HepG2 (cell line): ENCODE data around the gene ALPK3. TPM values are rescaled to one million over a fixed set of nuclear protein-coding genes. Genes with fewer than 3 reads are reported as not detected.
A peak's percentile ranks its signal among the peaks of the same experiment; 100 is the strongest.

Source experiments
- ELF4 ChIP-seq: sonication (generic); formaldehyde crosslinking; IDR thresholded peaks from 2 replicates; pipeline ENCODE4 v1.5.0; 2020; ENCODE audit warnings: missing genetic modification reagents, mild to moderate bottlenecking, moderate library complexity, borderline replicate concordance
- FOXA3 ChIP-seq: IDR thresholded peaks from 2 replicates; pipeline ENCODE4 v1.6.1; 2016; ENCODE audit warnings: missing genetic modification reagents, missing compliant biosample characterization
- FOXK1 ChIP-seq: sonication (generic); formaldehyde crosslinking; IDR thresholded peaks from 2 replicates; pipeline ENCODE4 v1.4.0; 2020; ENCODE audit warnings: low read depth, missing genetic modification reagents, borderline replicate concordance
- GFI1 ChIP-seq: sonication (generic); formaldehyde crosslinking; IDR thresholded peaks from 2 replicates; pipeline ENCODE4 v1.5.0; 2020; ENCODE audit warnings: missing genetic modification reagents, mild to moderate bottlenecking, borderline replicate concordance
- IRX3 ChIP-seq: sonication (generic); formaldehyde crosslinking; IDR thresholded peaks from 2 replicates; pipeline ENCODE4 v1.8.1; 2023; ENCODE audit warnings: mild to moderate bottlenecking, low read depth, missing genetic modification reagents, borderline replicate concordance
- LCORL ChIP-seq, 2 experiments: fragments of 450-650 bp in 1 of 2; sonication (generic) in 1 of 2; formaldehyde crosslinking in 1 of 2; IDR thresholded peaks; 2 replicates each; pipeline versions ENCODE4 v1.5.0 to v1.6.1; 2017 to 2020; ENCODE audit warnings: antibody characterized with exemption in 1 of 2, missing genetic modification reagents in 1 of 2
- MAZ ChIP-seq, 2 experiments: sonication (generic) in 1 of 2; formaldehyde crosslinking in 1 of 2; IDR thresholded peaks; 2 replicates each; pipeline versions ENCODE4 v1.5.0 to v1.6.1; 2012 to 2020; ENCODE audit warnings: low read depth in 2 of 2, mild to moderate bottlenecking in 2 of 2, borderline replicate concordance in 1 of 2, improper control_type of control experiment in 1 of 2, low read length in 1 of 2, missing genetic modification reagents in 1 of 2, moderate library complexity in 1 of 2
- MIXL1 ChIP-seq: IDR thresholded peaks from 2 replicates; pipeline ENCODE4 v1.6.1; 2016
- MYNN ChIP-seq: sonication (generic); formaldehyde crosslinking; IDR thresholded peaks from 2 replicates; pipeline ENCODE4 v1.4.0; 2020; ENCODE audit warnings: mild to moderate bottlenecking, low read depth, missing genetic modification reagents
- NR2F1 ChIP-seq, 2 experiments: fragments of 450-650 bp in 1 of 2; formaldehyde crosslinking in 1 of 2; IDR thresholded peaks; 2 replicates each; pipeline versions ENCODE4 v1.5.0 to v1.6.1; 2016 to 2020; ENCODE audit warnings: mild to moderate bottlenecking in 1 of 2, missing compliant biosample characterization in 1 of 2, missing genetic modification reagents in 1 of 2, moderate library complexity in 1 of 2
- PAWR ChIP-seq: sonication (generic); formaldehyde crosslinking; IDR thresholded peaks from 2 replicates; pipeline ENCODE4 v1.4.0; 2020; ENCODE audit warnings: missing genetic modification reagents, mild to moderate bottlenecking, borderline replicate concordance
- PHF20 ChIP-seq: sonication (generic); formaldehyde crosslinking; IDR thresholded peaks from 2 replicates; pipeline ENCODE4 v1.5.0; 2020; ENCODE audit warnings: mild to moderate bottlenecking, missing genetic modification reagents
- RARA ChIP-seq: IDR thresholded peaks from 2 replicates; pipeline ENCODE4 v1.6.1; 2016; ENCODE audit warnings: missing genetic modification reagents, missing compliant biosample characterization
- RBM22 ChIP-seq: fragments of 200-400 bp; formaldehyde crosslinking; optimal IDR thresholded peaks from 2 replicates; pipeline ENCODE3; 2017; ENCODE audit warnings: mild to moderate bottlenecking, low read length, moderate library complexity
- RFX3 ChIP-seq: IDR thresholded peaks from 2 replicates; pipeline ENCODE4 v1.6.1; 2016; ENCODE audit warnings: missing biosample characterization, missing genetic modification reagents
- SIX4 ChIP-seq: sonication (generic); formaldehyde crosslinking; IDR thresholded peaks from 2 replicates; pipeline ENCODE4 v1.4.0; 2020; ENCODE audit warnings: missing genetic modification reagents
- SMYD3 ChIP-seq: sonication (generic); formaldehyde crosslinking; IDR thresholded peaks from 2 replicates; pipeline ENCODE4 v1.8.1; 2023; ENCODE audit warnings: mild to moderate bottlenecking, missing genetic modification reagents
- SRY ChIP-seq: sonication (generic); formaldehyde crosslinking; IDR thresholded peaks from 2 replicates; pipeline ENCODE4 v1.8.0; 2022; ENCODE audit warnings: mild to moderate bottlenecking, missing genetic modification reagents
- TBL1XR1 ChIP-seq: fragments of 150-350 bp; IDR thresholded peaks from 2 replicates; pipeline ENCODE4 v1.6.1; 2014; ENCODE audit warnings: borderline replicate concordance, low read length; ENCODE audit not compliant: partially characterized antibody
- ZBTB42 ChIP-seq: sonication (generic); formaldehyde crosslinking; IDR thresholded peaks from 2 replicates; pipeline ENCODE4 v1.5.0; 2020; ENCODE audit warnings: mild to moderate bottlenecking, missing genetic modification reagents
- ZNF263 ChIP-seq: sonication (generic); formaldehyde crosslinking; IDR thresholded peaks from 2 replicates; pipeline ENCODE4 v1.4.0; 2020; ENCODE audit warnings: missing genetic modification reagents
- ZNF274 ChIP-seq: sonication (generic); formaldehyde crosslinking; IDR thresholded peaks from 2 replicates; pipeline ENCODE4 v1.5.1; 2020; ENCODE audit warnings: mild to moderate bottlenecking, missing genetic modification reagents
- ZNF329 ChIP-seq: sonication (generic); formaldehyde crosslinking; IDR thresholded peaks from 2 replicates; pipeline ENCODE4 v1.9.0; 2021; ENCODE audit warnings: low read depth, mild to moderate bottlenecking, missing genetic modification reagents
- ZNF354B ChIP-seq: sonication (generic); formaldehyde crosslinking; IDR thresholded peaks from 2 replicates; pipeline ENCODE4 v1.8.0; 2022; ENCODE audit warnings: mild to moderate bottlenecking, missing genetic modification reagents
- ZNF383 ChIP-seq: sonication (generic); formaldehyde crosslinking; IDR thresholded peaks from 2 replicates; pipeline ENCODE4 v1.4.0; 2020; ENCODE audit warnings: missing genetic modification reagents, mild to moderate bottlenecking, borderline replicate concordance
- ZNF546 ChIP-seq: sonication (generic); formaldehyde crosslinking; conservative IDR thresholded peaks from 2 replicates; pipeline ENCODE4 v1.8.1; 2023; ENCODE audit warnings: mild to moderate bottlenecking, missing genetic modification reagents
- ZNF550 ChIP-seq: sonication (generic); formaldehyde crosslinking; IDR thresholded peaks from 2 replicates; pipeline ENCODE4 v1.4.0; 2020; ENCODE audit warnings: mild to moderate bottlenecking, missing genetic modification reagents, borderline replicate concordance
- ZNF737 ChIP-seq: sonication (generic); formaldehyde crosslinking; IDR thresholded peaks from 2 replicates; pipeline ENCODE4 v1.5.0; 2020; ENCODE audit warnings: missing genetic modification reagents, mild to moderate bottlenecking, borderline replicate concordance
- ZNF747 ChIP-seq: sonication (generic); formaldehyde crosslinking; IDR thresholded peaks from 2 replicates; pipeline ENCODE4 v1.8.1; 2023; ENCODE audit warnings: missing genetic modification reagents, mild to moderate bottlenecking, borderline replicate concordance
- ZNF768 ChIP-seq: sonication (generic); formaldehyde crosslinking; IDR thresholded peaks from 2 replicates; pipeline ENCODE4 v1.4.0; 2020; ENCODE audit warnings: missing genetic modification reagents
- polyA plus RNA-seq, 8 experiments: library from polyadenylated mRNA; depleted of rRNA in 3 of 8; stranded (reverse) in 7 of 8; unstranded in 1 of 8; fragments of >200 nt; fragmentation: Illumina TruSeq in 4 of 8; extraction: Trizol in 4 of 8; gene quantifications; 2 replicates each; pipeline versions ENCODE4 v1.2.1 to v1.2.3, GENCODE V29; 2011 to 2016; ENCODE audit warnings: low read depth in 4 of 8, missing spikeins in 1 of 8, mixed read lengths in 1 of 8; ENCODE audit not compliant: insufficient read depth in 1 of 8
- total RNA-seq, 5 experiments: library from RNA; depleted of rRNA; stranded (reverse); fragments of >200 nt; fragmentation: Illumina TruSeq; extraction: Trizol; gene quantifications; 2 replicates each; pipeline ENCODE4 v1.2.3, GENCODE V29; 2016; ENCODE audit warnings: low read depth in 1 of 5
- TF ChIP-seq, protein P1 (sequence below): sonication (generic); formaldehyde crosslinking; conservative IDR thresholded peaks from 2 replicates; pipeline ENCODE4 v1.5.0; 2020; ENCODE audit warnings: missing genetic modification reagents

Gene ALPK3
- total and polyA plus RNA-seq, 2 of the 13 experiments (the other 11 are each of a cell fraction or from before 2014, with no cell fraction given) = 0.04 to 0.42 TPM

GRCh38 chr15:84818261-84819131 is 1.3 kb downstream of the ALPK3 start (continued):
- no peak for TF ChIP-seq NR2F1 (CRISPR knock-in tag; IDR thresholded peaks at IDR 0.05)
- peak; percentile 41; the same call in 1 of the 2 replicates for TF ChIP-seq FOXA3 (CRISPR knock-in tag)
- no peak for TF ChIP-seq SMYD3 (CRISPR knock-in tag)
- TF ChIP-seq ZNF329 (CRISPR knock-in tag) = no peak
- TF ChIP-seq, protein P1, sequence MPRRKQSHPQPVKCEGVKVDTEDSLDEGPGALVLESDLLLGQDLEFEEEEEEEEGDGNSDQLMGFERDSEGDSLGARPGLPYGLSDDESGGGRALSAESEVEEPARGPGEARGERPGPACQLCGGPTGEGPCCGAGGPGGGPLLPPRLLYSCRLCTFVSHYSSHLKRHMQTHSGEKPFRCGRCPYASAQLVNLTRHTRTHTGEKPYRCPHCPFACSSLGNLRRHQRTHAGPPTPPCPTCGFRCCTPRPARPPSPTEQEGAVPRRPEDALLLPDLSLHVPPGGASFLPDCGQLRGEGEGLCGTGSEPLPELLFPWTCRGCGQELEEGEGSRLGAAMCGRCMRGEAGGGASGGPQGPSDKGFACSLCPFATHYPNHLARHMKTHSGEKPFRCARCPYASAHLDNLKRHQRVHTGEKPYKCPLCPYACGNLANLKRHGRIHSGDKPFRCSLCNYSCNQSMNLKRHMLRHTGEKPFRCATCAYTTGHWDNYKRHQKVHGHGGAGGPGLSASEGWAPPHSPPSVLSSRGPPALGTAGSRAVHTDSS (CRISPR knock-in tag) = no peak
- TF ChIP-seq SIX4 (CRISPR knock-in tag) = peak; percentile 72; the same call in 1 of the 2 replicates
- TF ChIP-seq ELF4 (CRISPR knock-in tag) = no peak
- peak; percentile 67 for TF ChIP-seq RARA
- TF ChIP-seq LCORL (IDR thresholded peaks at IDR 0.05) = no peak
- TF ChIP-seq LCORL (CRISPR knock-in tag; IDR thresholded peaks at IDR 0.05) = no peak
- TF ChIP-seq ZNF383 (CRISPR knock-in tag) = no peak
- TF ChIP-seq ZNF274 (CRISPR knock-in tag) = no peak; the same call in 1 of the 2 replicates
- no peak for TF ChIP-seq GFI1 (CRISPR knock-in tag)
- no peak for TF ChIP-seq ZNF768
- TF ChIP-seq ZNF550 (CRISPR knock-in tag) = no peak
- TF ChIP-seq MYNN (CRISPR knock-in tag) = no peak
- no peak for TF ChIP-seq MAZ (IDR thresholded peaks at IDR 0.05; ENCODE audit: borderline replicate concordance, low read depth, low read length)
- TF ChIP-seq MAZ (CRISPR knock-in tag; IDR thresholded peaks at IDR 0.05; ENCODE audit: low read depth) = no peak
- no peak for TF ChIP-seq FOXK1 (CRISPR knock-in tag)
- TF ChIP-seq PHF20 (CRISPR knock-in tag) = no peak
- no peak for TF ChIP-seq IRX3 (CRISPR knock-in tag)
- TF ChIP-seq TBL1XR1 = no peak
- no peak for TF ChIP-seq RBM22
- no peak for TF ChIP-seq ZNF737
- TF ChIP-seq SRY (CRISPR knock-in tag) = no peak
- TF ChIP-seq ZNF747 (CRISPR knock-in tag) = no peak
- no peak for TF ChIP-seq ZNF546 (CRISPR knock-in tag)
- TF ChIP-seq ZNF263 (CRISPR knock-in tag) = 0 out of 2 replicates have a peak, but pooled peaks have one; percentile 17
- TF ChIP-seq RFX3 (CRISPR knock-in tag) = peak; percentile 73
- TF ChIP-seq ZNF354B (CRISPR knock-in tag) = no peak
- TF ChIP-seq PAWR = no peak
- TF ChIP-seq ZBTB42 = no peak
- TF ChIP-seq MIXL1 (CRISPR knock-in tag) = no peak
